AG09319 (cell line): Measurements from ENCODE around the gene DNAH5.
A peak's percentile ranks its signal among the peaks of the same experiment; 100 is the strongest.

ENCODE experiments used
- DNase-seq: peaks from one replicate; pipeline ENCODE4 v3.0.0-alpha.2; 2010; ENCODE audit warnings: low read depth; ENCODE audit errors: extremely low read depth
- CTCF ChIP-seq: IDR thresholded peaks from 2 replicates; pipeline ENCODE4 v1.5.1; 2011; ENCODE audit warnings: low read depth, mild to moderate bottlenecking, inconsistent platforms, low read length, moderate library complexity

DNAH5 gene

GRCh38 chr5:13972029-13972428, 27.5 kb upstream of the DNAH5 start:
- no peak for TF ChIP-seq CTCF
- DNase-seq: no peak

- TF ChIP-seq CTCF: peak; percentile 76
- DNase-seq: peak; percentile 30
These were observed 12.7 kb upstream of the DNAH5 start for GRCh38 chr5:13957032-13957645.

GRCh38 chr5:13956471-13956870, 12.0 kb upstream of the DNAH5 start:
- no peak for TF ChIP-seq CTCF
- no peak for DNase-seq

- DNase-seq: no peak
- TF ChIP-seq CTCF: no peak
These were observed 11.4 kb upstream of the DNAH5 start for GRCh38 chr5:13955896-13956295.

- DNase-seq: peak; percentile 60
- TF ChIP-seq CTCF: no peak
These were observed 1.6 kb upstream of the DNAH5 start for GRCh38 chr5:13946111-13946510.

- TF ChIP-seq CTCF: no peak
These were observed 783 bp upstream of the DNAH5 start for GRCh38 chr5:13945271-13945670.

GRCh38 chr5:13943676-13944075, 812 bp downstream of the DNAH5 start:
- DNase-seq: no peak
- TF ChIP-seq CTCF: no peak

More at GRCh38 chr5:13945271-13945670, 783 bp upstream of the DNAH5 start:
- DNase-seq: no peak
